ACC112 (cell line): Measurements from ENCODE around the gene MRPL9.

Source experiments
- H2AFZ ChIP-seq: fragments of 200-600 bp; sonication (generic); one replicate; pipeline ENCODE4 v1.6.0; 2017; ENCODE audit warnings: antibody characterized with exemption, low read length; ENCODE audit not compliant: unreplicated experiment
- H3K27ac ChIP-seq: fragments of 200-600 bp; sonication (generic); 2 replicates; pipeline ENCODE4 v1.5.1; 2014; ENCODE audit warnings: low read depth, mild to moderate bottlenecking, antibody characterized with exemption, low read length, moderate library complexity
- H3K27me3 ChIP-seq: fragments of 200-600 bp; sonication (generic); 2 replicates; pipeline ENCODE4 v1.6.1; 2014; ENCODE audit warnings: mild to moderate bottlenecking, antibody characterized with exemption, low read length, moderate library complexity, mixed read lengths; ENCODE audit not compliant: insufficient read depth
- H3K36me3 ChIP-seq: fragments of 200-600 bp; sonication (generic); 2 replicates; pipeline ENCODE4 v1.6.1; 2016; ENCODE audit warnings: mild to moderate bottlenecking, antibody characterized with exemption, low read length, moderate library complexity, mixed read lengths; ENCODE audit not compliant: insufficient read depth
- H3K4me1 ChIP-seq: fragments of 200-600 bp; sonication (generic); one replicate; pipeline ENCODE4 v1.6.1; 2016; ENCODE audit warnings: low read length, mixed read lengths; ENCODE audit not compliant: insufficient read depth, unreplicated experiment, control insufficient read depth
- H3K4me3 ChIP-seq: fragments of 200-600 bp; sonication (generic); 2 replicates; pipeline ENCODE4 v1.5.1; 2014; ENCODE audit warnings: mild to moderate bottlenecking, low read depth, low read length
- H3K79me2 ChIP-seq: fragments of 200-600 bp; sonication (generic); one replicate; pipeline ENCODE4 v1.6.0; 2016; ENCODE audit warnings: low read length; ENCODE audit not compliant: control insufficient read depth, unreplicated experiment, insufficient read depth

The MRPL9 gene

DNA sequence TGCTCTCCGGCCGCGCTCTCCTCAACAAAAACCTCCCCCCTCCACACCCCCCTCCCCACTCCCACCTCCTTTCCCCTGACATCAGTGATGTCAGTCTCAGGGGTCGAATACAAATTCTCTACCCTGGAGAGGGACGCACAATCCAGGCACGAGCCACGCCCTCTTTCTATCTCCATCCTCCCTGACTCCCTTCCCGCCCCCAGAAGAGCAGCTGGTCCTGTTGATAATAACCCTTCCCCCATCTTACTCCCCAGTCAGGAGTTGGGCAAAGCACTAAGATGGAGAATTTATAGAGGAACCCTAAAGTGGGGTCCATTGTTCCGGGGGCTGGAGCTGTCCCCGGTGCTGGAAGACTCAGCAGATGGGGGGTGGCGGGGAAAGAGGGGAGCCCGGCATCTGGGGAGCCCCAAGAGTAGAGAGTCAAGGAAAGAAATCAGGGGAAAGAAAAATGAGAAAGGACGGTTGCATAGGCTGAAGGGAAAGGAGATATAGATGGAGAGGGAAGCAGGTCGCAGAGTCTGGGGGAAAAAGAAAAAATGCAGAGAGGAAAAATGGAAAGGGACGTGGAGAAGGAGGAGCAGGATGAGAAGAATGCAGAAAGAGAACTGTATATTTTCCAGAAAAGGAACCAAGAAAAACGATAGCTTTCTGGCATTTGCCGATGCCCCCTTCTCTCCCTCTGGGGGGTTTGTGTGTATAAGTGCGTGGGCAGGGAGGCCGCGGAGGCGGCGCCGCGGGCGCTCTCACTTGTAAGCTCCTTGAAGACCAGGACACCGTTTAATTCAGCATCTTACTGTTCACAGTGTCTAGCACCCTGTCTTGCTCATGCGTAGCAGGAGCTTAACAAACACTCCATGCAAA, 46.3 kb downstream of the MRPL9 start, which contains the start of gene CELF3:
TSS of gene CELF3 (minus strand) at position 33 of the 861 bp plus-strand sequence. CDS start 783 bp downstream, outside the sequence.
- Histone ChIP-seq H3K4me1 (peaks cover 13% of the 10 kb centered on the region), H3K27me3 (peaks cover 90% of the 10 kb centered on the region), H3K36me3 (no peaks in the 10 kb centered on the region), H3K27ac (no peak within 1 kb of the TSS), H3K4me3 (no peak within 1 kb of the TSS), H3K79me2 (no peaks in the 10 kb centered on the region), H2AFZ (no peak within 1 kb of the TSS)

DNA sequence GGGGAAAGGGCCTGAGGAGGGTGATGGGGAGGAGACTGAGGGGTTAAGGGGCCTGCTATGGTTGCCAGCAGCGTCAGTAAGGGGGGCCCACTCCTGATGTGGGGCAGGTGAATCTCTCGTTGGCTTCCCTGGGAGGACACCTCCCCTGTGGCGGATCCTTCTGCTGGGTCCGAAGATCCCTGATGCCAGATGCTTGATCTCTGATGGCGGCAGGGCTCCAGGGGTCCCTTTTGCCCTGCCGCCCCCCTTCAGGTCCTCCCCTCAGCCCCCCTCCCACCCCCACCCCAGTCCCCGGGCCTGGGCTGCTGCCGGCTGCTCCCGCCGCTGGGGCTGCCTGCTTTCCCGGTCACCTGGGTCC, 46.9 kb downstream of the MRPL9 start:
- Histone ChIP-seq H3K4me3 (no peak overlapping the region), H3K36me3 (no peaks in the 10 kb centered on the region)

DNA sequence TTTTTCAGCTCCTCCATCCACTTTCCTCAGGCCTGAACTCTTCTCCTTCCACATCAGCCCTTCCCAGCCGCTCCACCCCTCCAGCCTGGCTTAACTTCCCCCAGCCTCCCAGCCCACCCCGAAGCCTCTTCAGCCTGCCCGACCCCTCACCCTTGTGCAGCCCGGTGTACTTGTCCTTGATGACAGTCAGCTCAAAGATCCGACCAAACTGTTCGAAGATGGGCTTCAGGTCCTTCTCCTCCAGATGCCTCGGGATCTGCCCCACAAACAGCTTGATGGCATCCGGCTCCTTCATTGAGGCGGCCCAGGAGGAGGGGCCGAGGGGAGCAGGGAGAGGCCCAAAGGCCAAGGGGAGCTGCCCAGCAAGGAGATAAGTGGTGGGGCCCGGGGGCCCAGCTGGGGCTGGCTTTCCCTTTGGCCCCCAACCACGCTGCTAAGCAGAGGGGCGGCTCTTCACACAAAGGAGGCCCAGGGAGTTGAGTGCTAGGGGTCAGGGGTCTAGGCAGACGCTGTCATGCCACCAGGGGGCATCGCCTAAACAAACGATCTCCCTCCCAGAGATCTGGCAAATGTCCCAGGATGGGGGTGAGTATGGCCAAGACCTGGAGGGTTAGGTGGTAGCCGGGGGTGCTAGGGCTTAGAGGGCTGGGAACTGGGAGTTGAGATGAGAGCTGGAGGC, 47.4 kb downstream of the MRPL9 start:
- Histone ChIP-seq H3K27me3 (peaks cover 85% of the 10 kb centered on the region), H3K36me3 (no peaks in the 10 kb centered on the region), H3K4me3 (no peak overlapping the region), H3K4me1 (peaks cover 5% of the 10 kb centered on the region), H3K79me2 (no peaks in the 10 kb centered on the region), H3K27ac (no peak overlapping the region), H2AFZ (no peak overlapping the region)

More for the DNA sequence above, 46.9 kb downstream of the MRPL9 start:
- no peaks in the 10 kb centered on the region for H3K79me2 ChIP-seq
- H3K27ac ChIP-seq: no peak overlapping the region
- H3K27me3 ChIP-seq: peaks cover 88% of the 10 kb centered on the region
- peaks cover 8% of the 10 kb centered on the region for H3K4me1 ChIP-seq
- no peak overlapping the region for H2AFZ ChIP-seq

DNA sequence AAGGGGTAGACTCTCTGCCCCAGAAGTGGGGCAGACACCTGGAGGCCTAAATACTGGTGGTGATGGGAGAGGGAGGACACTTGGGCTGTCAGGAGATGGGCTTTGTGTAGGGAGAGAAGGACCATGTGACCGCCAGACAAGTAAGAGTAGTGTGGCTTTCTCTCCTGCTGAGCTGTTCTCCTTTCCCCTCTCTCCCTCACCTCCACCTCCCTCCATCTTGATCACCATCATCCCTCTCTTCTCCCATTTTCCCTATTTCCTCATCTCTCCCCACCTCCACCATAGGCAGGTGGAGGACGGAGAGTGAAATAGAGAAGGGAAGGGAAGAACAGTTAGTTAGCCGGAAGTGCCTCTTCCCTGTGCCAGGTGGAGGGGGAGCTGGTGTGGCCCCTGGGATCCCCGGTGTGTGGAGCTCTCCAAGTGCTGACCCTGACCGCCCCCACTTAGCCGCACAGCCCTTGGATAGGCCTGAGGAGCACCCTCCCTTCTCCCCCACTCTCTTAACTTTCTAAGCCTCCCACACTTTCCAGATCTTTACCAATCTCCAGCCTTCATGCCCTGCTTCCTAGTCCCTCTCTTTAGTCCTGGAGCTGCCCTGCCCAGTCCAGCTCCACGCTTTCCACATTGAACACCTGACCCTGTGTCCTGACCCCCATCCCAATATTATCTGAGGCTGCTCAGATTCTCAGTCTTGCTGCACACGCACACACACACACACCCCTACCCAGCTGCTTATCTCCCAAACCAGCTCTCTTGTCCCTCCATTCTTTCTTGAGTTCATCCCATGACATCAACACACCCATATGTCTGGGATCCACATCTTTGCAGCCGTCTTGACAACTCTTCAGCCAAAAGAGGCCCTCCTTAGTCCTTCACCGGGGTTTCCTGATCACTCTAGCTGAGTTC, 48.2 kb downstream of the MRPL9 start:
- Histone ChIP-seq H3K4me1 (no peaks in the 10 kb centered on the region), H2AFZ (no peak overlapping the region), H3K79me2 (no peaks in the 10 kb centered on the region), H3K36me3 (no peaks in the 10 kb centered on the region), H3K27me3 (peaks cover 77% of the 10 kb centered on the region), H3K4me3 (no peak overlapping the region), H3K27ac (no peak overlapping the region)

DNA sequence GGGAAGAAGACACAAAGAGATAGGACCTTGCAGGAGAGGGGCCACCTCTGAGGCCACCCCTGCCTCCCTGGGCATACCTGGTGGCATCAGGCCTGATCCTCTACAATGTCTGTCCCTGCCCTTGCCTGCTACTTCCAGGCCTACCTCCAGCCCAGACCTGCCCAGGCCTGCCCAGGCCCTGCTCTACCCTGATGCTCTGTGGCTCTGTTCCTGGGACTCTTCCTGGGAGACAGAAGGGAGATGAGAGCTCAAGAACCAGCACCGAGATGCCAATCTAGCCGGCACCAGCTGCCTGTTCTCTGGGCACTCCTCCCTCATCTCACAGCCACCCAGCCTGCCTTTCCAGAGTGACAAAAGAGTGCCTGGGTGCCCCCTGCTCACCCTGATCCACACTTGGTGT, 49.4 kb downstream of the MRPL9 start:
- Histone ChIP-seq H3K79me2 (no peaks in the 10 kb centered on the region), H3K36me3 (no peaks in the 10 kb centered on the region), H2AFZ (no peak overlapping the region), H3K4me3 (no peak overlapping the region), H3K27me3 (peaks cover 65% of the 10 kb centered on the region), H3K27ac (no peak overlapping the region), H3K4me1 (no peaks in the 10 kb centered on the region)

DNA sequence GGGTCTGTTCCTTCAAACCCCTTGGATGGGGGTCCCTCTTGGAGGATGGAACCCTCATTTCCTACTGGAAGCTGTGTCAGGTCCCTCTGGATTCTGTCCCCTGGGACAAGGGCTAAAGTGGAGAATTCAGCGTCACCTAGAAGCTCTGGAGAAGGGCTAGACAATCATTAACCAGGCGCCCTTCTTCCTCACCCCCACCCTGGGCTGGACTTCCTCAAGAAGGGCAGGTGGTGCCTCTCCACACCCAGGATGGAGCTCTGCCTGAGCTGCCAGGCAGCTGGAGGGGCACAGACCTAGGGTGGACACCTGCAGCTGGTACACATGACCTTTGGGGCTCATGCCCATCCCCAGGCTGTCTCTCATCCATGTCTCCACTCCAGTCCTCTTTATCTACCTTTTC, 50.3 kb downstream of the MRPL9 start:
- Histone ChIP-seq H3K36me3 (no peaks in the 10 kb centered on the region), H2AFZ (no peak overlapping the region), H3K27ac (no peak overlapping the region), H3K79me2 (no peaks in the 10 kb centered on the region), H3K4me3 (no peak overlapping the region), H3K27me3 (peaks cover 57% of the 10 kb centered on the region), H3K4me1 (no peaks in the 10 kb centered on the region)

DNA sequence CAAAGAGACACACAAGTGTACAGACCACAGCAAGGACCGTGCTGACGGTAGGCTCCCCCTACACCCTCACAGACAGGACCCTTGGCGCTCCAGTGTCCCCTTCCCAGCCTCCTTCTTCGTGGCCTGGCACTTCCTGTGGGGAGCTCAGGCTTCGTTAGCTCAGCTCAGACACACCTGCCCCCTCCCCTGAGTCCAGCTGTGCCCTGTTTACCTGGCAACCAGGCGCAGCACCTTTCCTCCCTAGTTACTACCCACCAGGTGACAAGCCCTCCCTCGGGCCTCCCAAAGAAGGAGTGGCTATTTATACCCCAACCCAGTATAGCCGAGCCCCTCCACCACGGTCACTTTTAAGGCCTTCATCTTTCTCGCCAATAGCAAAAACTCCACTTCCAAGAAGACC, 51.3 kb downstream of the MRPL9 start:
- H3K4me1 ChIP-seq: no peaks in the 10 kb centered on the region
- no peak overlapping the region for H3K4me3 ChIP-seq
- no peak overlapping the region for H3K27ac ChIP-seq
- no peaks in the 10 kb centered on the region for H3K79me2 ChIP-seq
- no peak overlapping the region for H2AFZ ChIP-seq
- no peaks in the 10 kb centered on the region for H3K36me3 ChIP-seq
- H3K27me3 ChIP-seq: peaks cover 46% of the 10 kb centered on the region

DNA sequence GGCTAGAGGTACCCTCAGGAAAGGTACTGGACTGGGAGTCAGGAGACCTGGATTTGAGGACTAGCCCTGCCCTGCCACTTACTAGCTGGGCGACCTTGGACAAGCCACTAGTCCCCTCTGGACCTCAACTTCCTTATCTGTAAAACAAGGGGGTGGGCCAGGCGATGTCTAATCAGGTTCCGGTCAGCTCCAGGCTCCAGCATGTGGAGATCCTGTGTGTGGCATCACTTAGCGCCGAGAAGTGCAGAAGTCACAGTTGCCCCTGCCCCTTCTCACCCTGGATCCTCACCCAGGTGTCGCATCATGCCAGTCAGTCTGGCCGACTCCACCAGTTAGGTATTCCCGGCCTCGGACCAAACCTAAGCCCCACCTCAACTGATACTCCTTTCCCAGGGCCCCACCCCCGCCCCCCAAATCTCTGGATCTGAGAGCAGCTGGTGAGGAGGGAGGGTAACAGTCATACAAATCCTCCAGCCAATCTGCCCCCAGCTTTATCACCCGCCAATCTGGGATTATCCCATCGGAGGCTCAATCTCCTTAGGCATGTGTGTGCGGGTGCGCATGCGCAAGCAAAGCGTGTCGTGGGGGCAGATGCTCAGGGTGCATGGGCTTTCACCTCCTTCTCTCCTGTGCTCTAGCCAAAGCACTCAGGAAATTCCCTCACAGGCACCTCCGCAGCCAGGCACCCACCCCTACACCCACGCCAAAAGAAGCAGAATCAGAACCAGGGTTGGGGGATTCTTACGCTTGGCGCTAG, 52.1 kb downstream of the MRPL9 start:
- Histone ChIP-seq H3K79me2 (no peaks in the 10 kb centered on the region), H3K27ac (no peak overlapping the region), H2AFZ (no peak overlapping the region), H3K36me3 (no peaks in the 10 kb centered on the region), H3K4me3 (no peak overlapping the region), H3K4me1 (no peaks in the 10 kb centered on the region), H3K27me3 (peaks cover 40% of the 10 kb centered on the region)

DNA sequence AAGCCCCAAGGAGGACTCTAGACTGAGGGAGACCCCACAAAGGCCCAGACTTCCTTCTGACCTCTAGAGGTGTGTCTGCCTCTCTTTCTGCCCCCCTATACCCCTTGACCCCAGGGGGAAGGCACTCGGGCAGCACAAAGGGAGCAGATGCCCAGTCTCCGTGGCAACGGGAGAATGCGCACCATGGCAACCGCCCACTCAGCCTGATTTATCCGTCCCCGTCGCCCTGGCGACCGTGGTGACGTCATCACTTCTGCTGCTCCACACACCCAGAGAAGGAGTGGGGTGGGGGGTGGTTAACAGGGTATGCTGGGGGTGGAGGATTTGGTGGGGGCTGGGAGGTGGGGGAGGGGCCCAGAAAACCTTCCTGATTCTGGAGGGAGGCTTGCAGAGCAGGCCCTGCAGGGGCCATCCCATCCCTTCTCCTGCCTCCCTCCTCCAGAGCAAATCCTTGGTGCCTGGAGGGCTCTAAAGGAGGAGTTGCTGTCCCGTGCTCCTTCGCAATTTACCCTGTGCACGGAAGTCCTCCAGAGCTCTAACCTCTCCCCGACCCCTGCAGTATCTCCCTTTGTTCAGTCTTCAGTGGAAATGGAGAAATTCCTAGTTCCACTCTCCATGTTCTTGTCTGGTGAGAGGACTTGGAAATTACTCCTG, 53.0 kb downstream of the MRPL9 start:
- Histone ChIP-seq H3K36me3 (no peaks in the 10 kb centered on the region), H3K4me1 (no peaks in the 10 kb centered on the region), H3K27ac (no peak overlapping the region), H3K27me3 (peaks cover 31% of the 10 kb centered on the region), H3K79me2 (no peaks in the 10 kb centered on the region), H2AFZ (no peak overlapping the region), H3K4me3 (no peak overlapping the region)
